Karpas-422 (cell line): ENCODE results near the gene MSANTD3. TPM values are rescaled to one million over a fixed set of nuclear protein-coding genes. Genes with fewer than 3 reads are reported as not detected.

Experiments used
- DNase-seq: peaks from one replicate; pipeline ENCODE4 v3.0.0-alpha.2; 2015
- H2AFZ ChIP-seq: fragments of 200-600 bp; sonication (generic); 2 replicates; pipeline ENCODE4 v1.6.1; 2014; ENCODE audit warnings: antibody characterized with exemption, low read length, mixed read lengths
- H3K27ac ChIP-seq: fragments of 200-600 bp; sonication (generic); 2 replicates; pipeline ENCODE4 v1.5.1; 2014; ENCODE audit warnings: mild to moderate bottlenecking, low read length, moderate library complexity
- H3K27me3 ChIP-seq: fragments of 200-600 bp; sonication (generic); 2 replicates; pipeline ENCODE4 v1.6.1; 2014; ENCODE audit warnings: low read length, mixed read lengths
- H3K36me3 ChIP-seq: fragments of 200-600 bp; sonication (generic); 2 replicates; pipeline ENCODE4 v1.6.1; 2014; ENCODE audit warnings: low read length, mixed read lengths; ENCODE audit not compliant: insufficient read depth
- H3K4me1 ChIP-seq: fragments of 200-600 bp; sonication (generic); 2 replicates; pipeline ENCODE4 v1.6.1; 2014; ENCODE audit warnings: mild to moderate bottlenecking, low read length, mixed read lengths
- H3K4me2 ChIP-seq: fragments of 200-600 bp; sonication (generic); 2 replicates; pipeline ENCODE4 v1.6.1; 2014; ENCODE audit warnings: low read length, low read depth, mild to moderate bottlenecking; ENCODE audit not compliant: poor library complexity, severe bottlenecking
- H3K4me3 ChIP-seq: fragments of 200-600 bp; sonication (generic); 2 replicates; pipeline ENCODE4 v1.5.1; 2014; ENCODE audit warnings: mild to moderate bottlenecking, antibody characterized with exemption, low read length, mixed read lengths
- H3K79me2 ChIP-seq: fragments of 200-600 bp; sonication (generic); 2 replicates; pipeline ENCODE4 v1.6.1; 2014; ENCODE audit warnings: mild to moderate bottlenecking, low read length, mixed read lengths
- H3K9ac ChIP-seq: fragments of 200-600 bp; sonication (generic); 2 replicates; pipeline ENCODE4 v1.6.0; 2014; ENCODE audit warnings: low read length
- H3K9me2 ChIP-seq: fragments of 200-600 bp; sonication (generic), shearing (Covaris generic); replicated peaks from 2 replicates; pipeline ENCODE4 v1.6.0; 2014; ENCODE audit warnings: mild to moderate bottlenecking, low read length, moderate library complexity; ENCODE audit not compliant: insufficient read depth
- H3K9me3 ChIP-seq: fragments of 300-700, 200-600 bp; sonication (generic); 2 replicates; pipeline ENCODE4 v1.6.1; 2014; ENCODE audit warnings: low read length, mixed read lengths
- H4K20me1 ChIP-seq: fragments of 200-600 bp; sonication (generic); 2 replicates; pipeline ENCODE4 v1.6.1; 2014; ENCODE audit warnings: mild to moderate bottlenecking, antibody characterized with exemption, low read length, low read depth; ENCODE audit not compliant: insufficient read depth
- total RNA-seq: library from RNA; depleted of rRNA; stranded (reverse); fragments of >200 nt; shearing (Covaris generic); gene quantifications from 2 replicates; pipeline ENCODE4 v1.2.3, GENCODE V29; 2014; ENCODE audit warnings: low replicate concordance

Gene MSANTD3
- total RNA-seq, 1 experiment from 2014 or later: 36.4 TPM

DNA sequence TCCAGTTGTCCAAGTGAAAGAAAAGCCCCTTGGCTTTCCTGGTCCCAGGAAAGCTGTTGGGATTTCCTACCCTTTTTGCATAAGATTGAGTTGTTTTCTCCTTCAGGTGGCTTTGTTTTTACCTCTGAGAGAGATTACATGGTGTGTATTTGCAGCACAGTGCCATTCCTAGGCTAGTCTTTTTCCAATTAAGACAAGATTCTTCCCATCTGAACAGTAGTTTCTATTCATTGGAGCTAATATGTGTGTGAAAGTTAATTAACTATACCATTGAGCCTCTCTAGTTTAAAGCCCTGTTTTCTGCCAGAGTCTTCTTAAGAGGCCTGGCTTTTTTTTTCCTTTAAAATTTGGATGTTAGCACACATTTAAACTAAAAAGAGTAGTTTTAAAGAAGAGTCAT lies 20.1 kb downstream of the MSANTD3 start:
- Histone ChIP-seq H3K9ac (no peak overlapping the region), H3K9me2 (no peaks in the 10 kb centered on the region), H3K27ac (no peak overlapping the region), H3K9me3 (no peaks in the 10 kb centered on the region), H3K4me1 (no peaks in the 10 kb centered on the region), H2AFZ (no peak overlapping the region), H3K27me3 (no peaks in the 10 kb centered on the region), H3K4me3 (no peak overlapping the region), H4K20me1 (no peaks in the 10 kb centered on the region), H3K4me2 (no peak overlapping the region), H3K36me3 (peaks cover 7% of the 10 kb centered on the region), H3K79me2 (peaks cover 36% of the 10 kb centered on the region)
- DNase-seq: no peak

GRCh38 chr9:100448266-100448665 lies 21.3 kb downstream of the MSANTD3 start:
- Histone ChIP-seq H3K27ac (no peak overlapping the region), H3K4me3 (no peak overlapping the region), H3K9me2 (no peaks in the 10 kb centered on the region), H3K9ac (no peak overlapping the region), H3K36me3 (peaks cover 12% of the 10 kb centered on the region), H3K9me3 (no peaks in the 10 kb centered on the region), H3K79me2 (peaks cover 33% of the 10 kb centered on the region), H3K4me1 (no peaks in the 10 kb centered on the region), H4K20me1 (no peaks in the 10 kb centered on the region), H2AFZ (no peak overlapping the region), H3K4me2 (no peak overlapping the region), H3K27me3 (no peaks in the 10 kb centered on the region)
- DNase-seq: no peak

DNA sequence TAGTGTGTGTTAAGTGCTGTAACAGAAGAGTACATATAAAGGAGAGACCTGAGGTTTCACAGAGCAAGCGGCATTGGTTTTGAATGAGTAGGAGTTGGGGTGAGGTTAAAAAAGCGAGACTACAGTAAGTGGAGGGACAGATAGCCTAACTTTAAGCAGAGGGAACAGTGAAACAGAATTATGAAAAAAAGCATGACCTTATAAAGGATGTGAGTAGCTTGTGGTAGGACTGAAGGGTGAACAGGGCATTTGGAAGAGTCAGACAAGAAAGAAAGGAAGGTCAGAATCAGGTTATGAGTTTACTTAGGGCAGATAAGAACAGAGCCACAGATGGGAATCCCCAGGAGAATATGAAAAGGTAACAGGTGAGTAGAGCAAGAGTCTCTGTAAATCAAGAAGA lies 22.5 kb downstream of the MSANTD3 start:
- H3K9me2 ChIP-seq: no peaks in the 10 kb centered on the region
- peaks cover 14% of the 10 kb centered on the region for H3K36me3 ChIP-seq

GRCh38 chr9:100452894-100453293 lies 26.0 kb downstream of the MSANTD3 start:
- H3K27me3 ChIP-seq: no peaks in the 10 kb centered on the region

More for the DNA sequence above, 22.5 kb downstream of the MSANTD3 start:
- Histone ChIP-seq H2AFZ (no peak overlapping the region), H3K4me3 (no peak overlapping the region), H3K9me3 (no peaks in the 10 kb centered on the region), H3K4me2 (no peak overlapping the region), H3K79me2 (peaks cover 26% of the 10 kb centered on the region), H3K27ac (no peak overlapping the region), H3K4me1 (no peaks in the 10 kb centered on the region), H3K27me3 (no peaks in the 10 kb centered on the region), H3K9ac (no peak overlapping the region), H4K20me1 (no peaks in the 10 kb centered on the region)
- DNase-seq: no peak

DNA sequence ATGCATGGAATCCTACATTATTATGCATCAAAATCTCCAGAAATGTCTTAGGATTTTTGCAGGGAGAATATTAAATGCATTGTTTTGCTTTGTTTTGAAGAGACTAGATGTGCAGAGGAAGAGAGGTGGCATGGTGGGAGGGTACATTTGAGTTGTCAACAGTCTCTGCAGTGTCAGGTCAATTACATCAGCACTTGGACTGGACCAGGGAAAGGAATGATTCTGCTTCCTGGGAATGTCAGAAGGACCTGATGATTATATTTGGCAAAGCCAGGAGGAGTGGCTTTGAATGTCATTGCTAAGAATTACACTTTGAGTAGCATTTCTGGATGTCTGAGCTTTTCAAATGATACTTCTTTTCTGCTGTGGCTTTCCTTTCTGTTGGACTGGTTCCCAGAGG lies 28.5 kb downstream of the MSANTD3 start:
- Histone ChIP-seq H3K36me3 (peaks cover 10% of the 10 kb centered on the region; the same call in 1 of the 2 replicates), H3K4me2 (no peak overlapping the region), H3K27me3 (no peaks in the 10 kb centered on the region), H3K9me3 (no peaks in the 10 kb centered on the region), H3K9me2 (no peaks in the 10 kb centered on the region), H3K9ac (no peak overlapping the region), H4K20me1 (no peaks in the 10 kb centered on the region), H3K27ac (no peak overlapping the region), H3K4me3 (no peak overlapping the region), H3K79me2 (no peaks in the 10 kb centered on the region), H2AFZ (no peak overlapping the region), H3K4me1 (no peaks in the 10 kb centered on the region; the same call in 1 of the 2 replicates)
- no peak for DNase-seq

More at GRCh38 chr9:100452894-100453293, 26.0 kb downstream of the MSANTD3 start:
- Histone ChIP-seq H3K9ac (no peak overlapping the region), H3K4me1 (no peaks in the 10 kb centered on the region), H3K4me3 (no peak overlapping the region), H3K9me3 (no peaks in the 10 kb centered on the region), H3K27ac (no peak overlapping the region), H3K36me3 (peaks cover 10% of the 10 kb centered on the region; the same call in 1 of the 2 replicates), H3K9me2 (no peaks in the 10 kb centered on the region), H2AFZ (no peak overlapping the region), H3K4me2 (no peak overlapping the region), H3K79me2 (0 out of 2 replicates have a peak, but pooled peaks cover 3% of the 10 kb centered on the region), H4K20me1 (no peaks in the 10 kb centered on the region)
- no peak for DNase-seq

DNA sequence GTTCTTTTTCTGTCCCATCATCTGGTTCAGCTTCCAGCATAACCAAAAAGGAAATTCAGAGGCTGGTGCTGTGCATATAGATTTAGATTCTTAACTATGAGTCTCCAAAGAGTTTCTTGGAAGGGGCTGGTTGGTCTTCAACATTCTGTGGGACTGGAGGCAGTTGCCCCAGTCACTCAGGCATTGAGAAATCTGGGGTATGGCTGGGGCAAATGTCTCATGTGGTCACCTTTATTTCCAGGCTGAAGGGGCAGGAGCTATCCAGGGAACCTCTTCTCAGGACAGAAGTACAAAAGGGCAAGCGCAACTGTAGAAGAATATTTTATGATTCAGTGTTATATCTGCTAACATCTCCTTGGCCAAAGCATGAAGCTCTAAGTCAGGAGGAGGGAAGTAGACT lies 30.6 kb downstream of the MSANTD3 start:
- Histone ChIP-seq H2AFZ (no peak overlapping the region), H4K20me1 (no peaks in the 10 kb centered on the region), H3K36me3 (0 out of 2 replicates have a peak, but pooled peaks cover 6% of the 10 kb centered on the region), H3K4me3 (no peak overlapping the region), H3K9me3 (no peaks in the 10 kb centered on the region), H3K4me2 (no peak overlapping the region), H3K79me2 (no peaks in the 10 kb centered on the region), H3K4me1 (no peaks in the 10 kb centered on the region; the same call in 1 of the 2 replicates), H3K9me2 (no peaks in the 10 kb centered on the region), H3K9ac (no peak overlapping the region), H3K27me3 (no peaks in the 10 kb centered on the region), H3K27ac (no peak overlapping the region)
- no peak for DNase-seq

- H3K36me3 ChIP-seq: no peaks in the 10 kb centered on the region
- no peak overlapping the region for H2AFZ ChIP-seq
- no peak overlapping the region for H3K4me3 ChIP-seq
- H3K27ac ChIP-seq: no peak overlapping the region
- DNase-seq: no peak
- H3K9ac ChIP-seq: no peak overlapping the region
- no peaks in the 10 kb centered on the region for H3K9me3 ChIP-seq
- H4K20me1 ChIP-seq: no peaks in the 10 kb centered on the region
- H3K27me3 ChIP-seq: no peaks in the 10 kb centered on the region
- no peaks in the 10 kb centered on the region for H3K9me2 ChIP-seq
- no peak overlapping the region for H3K4me2 ChIP-seq
- no peaks in the 10 kb centered on the region for H3K79me2 ChIP-seq
- H3K4me1 ChIP-seq: no peaks in the 10 kb centered on the region; the same call in 1 of the 2 replicates
Measured at GRCh38 chr9:100459963-100460362, 33.0 kb downstream of the MSANTD3 start.

DNA sequence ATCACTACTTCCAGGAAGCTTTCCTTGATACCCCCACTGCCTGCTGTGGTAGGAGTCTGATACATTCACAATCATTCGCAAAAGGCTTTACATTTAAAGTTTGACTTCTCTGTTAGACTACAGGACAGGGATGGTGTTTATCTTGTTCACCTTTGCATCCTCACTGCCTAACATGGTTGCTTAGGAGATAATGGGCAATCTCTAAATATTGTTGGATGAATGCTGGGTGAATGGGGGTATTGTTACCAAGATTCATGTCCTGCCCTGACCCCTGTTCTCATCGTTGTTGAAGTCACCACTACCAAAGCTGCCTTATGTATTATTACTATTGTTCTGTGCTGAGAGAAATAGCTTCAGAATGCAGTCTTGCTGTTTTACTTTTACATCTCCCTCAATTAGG lies 38.3 kb downstream of the MSANTD3 start:
- H3K4me1 ChIP-seq: no peaks in the 10 kb centered on the region
- H3K9ac ChIP-seq: no peak overlapping the region
- H3K9me3 ChIP-seq: no peaks in the 10 kb centered on the region
- H4K20me1 ChIP-seq: no peaks in the 10 kb centered on the region
- no peaks in the 10 kb centered on the region for H3K9me2 ChIP-seq
- H3K36me3 ChIP-seq: no peaks in the 10 kb centered on the region
- no peaks in the 10 kb centered on the region for H3K27me3 ChIP-seq
- no peak for DNase-seq
- H3K4me2 ChIP-seq: no peak overlapping the region
- no peak overlapping the region for H2AFZ ChIP-seq
- H3K79me2 ChIP-seq: no peaks in the 10 kb centered on the region
- H3K4me3 ChIP-seq: no peak overlapping the region
- no peak overlapping the region for H3K27ac ChIP-seq

DNA sequence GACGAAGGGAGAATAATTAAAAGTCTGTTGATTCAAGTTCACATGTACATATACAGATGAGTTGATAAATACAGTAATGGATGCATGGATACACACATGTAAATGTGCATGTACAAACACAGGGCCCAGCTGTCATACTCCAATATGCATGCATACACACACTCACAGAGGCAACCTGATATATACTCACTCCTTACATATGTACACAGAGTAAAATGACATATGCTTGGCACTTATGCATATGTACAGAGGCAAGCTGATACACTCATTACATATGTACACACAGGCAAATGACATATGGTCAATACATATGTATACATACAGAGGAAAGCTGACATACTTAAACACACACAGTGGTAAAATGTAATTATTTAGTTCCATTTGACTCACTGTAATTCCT lies 38.8 kb downstream of the MSANTD3 start:
- Histone ChIP-seq H3K9me2 (no peaks in the 10 kb centered on the region), H3K36me3 (no peaks in the 10 kb centered on the region), H2AFZ (no peak overlapping the region), H3K9ac (no peak overlapping the region), H3K27me3 (no peaks in the 10 kb centered on the region), H3K4me1 (no peaks in the 10 kb centered on the region), H3K4me3 (no peak overlapping the region), H3K4me2 (no peak overlapping the region), H4K20me1 (no peaks in the 10 kb centered on the region), H3K9me3 (no peaks in the 10 kb centered on the region), H3K27ac (no peak overlapping the region), H3K79me2 (no peaks in the 10 kb centered on the region)
- no peak for DNase-seq
